Prostate gland (tissue), 2 donors: Measurements from ENCODE around the gene SEPSECS. TPM values are rescaled to one million over a fixed set of nuclear protein-coding genes. Genes with fewer than 3 reads are reported as not detected.

Experiments
- DNase-seq: peaks from one replicate; pipeline ENCODE4 v3.0.0-alpha.2; 2019; ENCODE audit warnings: low spot score
- H3K27ac ChIP-seq, 2 donors: fragments of 200-600 bp; sonication (generic); 2 replicates each; pipeline ENCODE4 v1.5.1; 2017 to 2019
- H3K27me3 ChIP-seq: fragments of 200-600 bp; sonication (generic); replicated peaks from 2 replicates; pipeline ENCODE4 v1.5.1; 2019; ENCODE audit not compliant: insufficient read depth
- H3K36me3 ChIP-seq, 2 donors: fragments of 200-600 bp; sonication (generic); 1 replicate in 1 of 2; 2 replicates in 1 of 2; pipeline versions ENCODE4 v1.5.1 to v1.8.1; 2017 to 2019
- H3K4me1 ChIP-seq: fragments of 200-600 bp; sonication (generic); replicated peaks from 2 replicates; pipeline ENCODE4 v1.5.1; 2019
- H3K4me3 ChIP-seq, 2 donors: fragments of 200-600 bp; sonication (generic); 2 replicates each; pipeline ENCODE4 v1.5.1; 2017 to 2019
- H3K9me3 ChIP-seq: fragments of 200-600 bp; sonication (generic); 2 replicates; pipeline ENCODE4 v1.5.1; 2017
- CTCF ChIP-seq, 4 experiments: fragments of 200-600 bp in 2 of 4; fragments of 450-650 bp in 2 of 4; sonication (generic) in 2 of 4; IDR thresholded peaks; 1 replicate in 3 of 4; 2 replicates in 1 of 4; pipeline ENCODE4 v1.5.1; 2016 to 2019; ENCODE audit warnings: antibody characterized with exemption in 4 of 4, mild to moderate bottlenecking in 2 of 4, moderate library complexity in 2 of 4
- POLR2A ChIP-seq: fragments of 450-650 bp; IDR thresholded peaks from one replicate; pipeline ENCODE4 v1.6.1; 2016; ENCODE audit warnings: antibody characterized with exemption, mild to moderate bottlenecking
- POLR2AphosphoS5 ChIP-seq: sonication (generic); formaldehyde crosslinking; IDR thresholded peaks from one replicate; pipeline ENCODE4 v1.6.1; 2017; ENCODE audit warnings: antibody characterized with exemption
- WGBS: methylation state at CpG from one replicate; pipeline ENCODE4 v1.1.5; 2018; 5-methylcytosine and 5-hydroxymethylcytosine counted together
- intact Hi-C: fragments of 100-400 bp; cut with DNase I; formaldehyde crosslinking; loops from one replicate; pipeline ENCODE4 v1.14.2; 2022
- total RNA-seq, 2 donors: library from RNA; depleted of rRNA; stranded (reverse); fragments of >200 nt; gene quantifications; one replicate each; pipeline ENCODE4 v1.1.0, GENCODE V29; 2016

Gene SEPSECS
- total RNA-seq, 2 donors from 2014 or later, result 7.4 to 12.3 TPM

- no peak overlapping the region for H3K4me3 ChIP-seq
- TF ChIP-seq POLR2A (no peak), POLR2AphosphoS5 (no peak)
- H3K27ac ChIP-seq, result no peak overlapping the region
- DNase-seq, result no peak
- no peaks in the 10 kb centered on the region for H3K36me3 ChIP-seq
- no peaks in the 10 kb centered on the region for H3K9me3 ChIP-seq
- H3K27me3 ChIP-seq, result no peaks in the 10 kb centered on the region
- WGBS, result 73% methylated on average over 11 of the region's 11 CpGs
- no peaks in the 10 kb centered on the region for H3K4me1 ChIP-seq
- intact Hi-C loops, result no loop called here
Observed at GRCh38 chr4:25112366-25112994, 47.8 kb downstream of the SEPSECS start.

GRCh38 chr4:25111648-25112196 lies 48.5 kb downstream of the SEPSECS start:
- Histone ChIP-seq H3K27me3 (no peaks in the 10 kb centered on the region), H3K27ac (no peak overlapping the region), H3K4me3 (no peak overlapping the region), H3K9me3 (no peaks in the 10 kb centered on the region), H3K36me3 (no peaks in the 10 kb centered on the region), H3K4me1 (no peaks in the 10 kb centered on the region)
- intact Hi-C loops, result no loop called here
- no peak for DNase-seq
- WGBS, result 89% methylated on average over 11 of the region's 11 CpGs
- TF ChIP-seq POLR2A (no peak), POLR2AphosphoS5 (no peak), CTCF (IDR thresholded peaks at IDR 0.05) (no peak)

GRCh38 chr4:25110527-25111329 lies 49.5 kb downstream of the SEPSECS start:
- intact Hi-C loops, result no loop called here
- DNase-seq, result no peak
- Histone ChIP-seq H3K27me3 (no peaks in the 10 kb centered on the region), H3K4me3 (no peak overlapping the region), H3K27ac (no peak overlapping the region), H3K4me1 (no peaks in the 10 kb centered on the region), H3K36me3 (no peaks in the 10 kb centered on the region), H3K9me3 (no peaks in the 10 kb centered on the region)
- WGBS, result 96% methylated on average over 8 of the region's 8 CpGs
- TF ChIP-seq POLR2AphosphoS5 (no peak), POLR2A (no peak), CTCF (IDR thresholded peaks at IDR 0.05) (no peak)

DNA sequence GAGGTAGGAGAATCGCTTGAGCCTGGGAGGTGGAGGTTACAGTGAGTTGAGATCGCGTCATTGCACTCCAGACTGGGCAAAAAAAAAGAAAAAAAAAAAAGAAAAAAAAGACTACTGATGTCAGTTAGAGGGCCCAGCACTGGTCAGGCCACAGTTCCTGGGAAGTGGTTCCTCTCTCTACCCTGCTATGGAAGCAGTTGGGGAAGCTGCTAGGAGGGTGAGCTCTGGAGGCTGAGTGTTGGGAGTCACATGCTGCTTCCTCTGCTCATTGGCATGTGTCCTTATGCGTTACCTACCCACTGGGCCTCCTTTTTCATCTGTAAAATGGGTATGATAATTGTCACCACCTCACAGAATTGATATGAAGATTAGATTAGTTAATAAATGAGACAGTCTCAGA lies 50.7 kb downstream of the SEPSECS start:
- Histone ChIP-seq H3K36me3 (no peaks in the 10 kb centered on the region), H3K4me3 (no peak overlapping the region), H3K4me1 (no peaks in the 10 kb centered on the region), H3K9me3 (no peaks in the 10 kb centered on the region), H3K27ac (no peak overlapping the region), H3K27me3 (no peaks in the 10 kb centered on the region)
- intact Hi-C loops, result no loop called here
- no peak for TF ChIP-seq POLR2AphosphoS5
- TF ChIP-seq POLR2A, result no peak
- no peak for TF ChIP-seq CTCF (IDR thresholded peaks at IDR 0.05)
- WGBS, result 94% methylated on average over 4 of the region's 4 CpGs
- DNase-seq, result no peak

DNA sequence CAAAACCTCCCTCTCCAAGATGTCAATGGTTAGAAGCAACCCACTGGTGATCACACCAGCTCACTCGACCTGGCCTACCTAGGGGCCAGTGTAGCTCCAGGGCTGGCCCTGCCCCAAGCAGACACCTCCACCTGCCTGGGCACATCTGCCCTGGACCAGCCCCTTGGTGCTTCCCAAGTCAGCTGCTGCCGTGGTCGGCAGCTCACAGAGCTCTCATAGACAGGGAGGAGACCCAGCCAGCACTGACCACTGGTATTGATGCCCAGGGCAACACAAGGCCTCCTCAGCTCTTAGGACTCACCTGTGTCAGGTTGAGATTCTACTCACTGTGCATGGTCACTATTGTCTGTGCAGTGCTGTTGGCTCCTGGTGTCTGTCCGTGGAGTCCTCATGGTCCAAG lies 51.7 kb downstream of the SEPSECS start:
- 87% methylated on average over 2 of the region's 4 CpGs for WGBS

More for the DNA sequence above, 51.7 kb downstream of the SEPSECS start:
- no peaks in the 10 kb centered on the region for H3K9me3 ChIP-seq
- no peaks in the 10 kb centered on the region for H3K27me3 ChIP-seq
- H3K36me3 ChIP-seq, result no peaks in the 10 kb centered on the region
- H3K27ac ChIP-seq, result no peak overlapping the region
- no peak overlapping the region for H3K4me3 ChIP-seq
- no peak for TF ChIP-seq POLR2A
- no peak for TF ChIP-seq POLR2AphosphoS5
- TF ChIP-seq CTCF (IDR thresholded peaks at IDR 0.05), result no peak
- intact Hi-C loops, result no loop called here
- no peaks in the 10 kb centered on the region for H3K4me1 ChIP-seq
- no peak for DNase-seq
